Epithelial cell of proximal tubule (primary cell): ENCODE results near the gene AKAP13. TPM values are rescaled to one million over a fixed set of nuclear protein-coding genes. Genes with fewer than 3 reads are reported as not detected.

Experiments used
- DNase-seq: peaks from one replicate; pipeline ENCODE4 v3.0.0-alpha.2; 2011; ENCODE audit warnings: low read depth
- H3K4me3 ChIP-seq: 2 replicates; pipeline ENCODE4 v1.5.1; 2011; ENCODE audit warnings: low read depth, mild to moderate bottlenecking, low read length
- CTCF ChIP-seq: conservative IDR thresholded peaks from 2 replicates; pipeline ENCODE4 v1.5.1; 2012; ENCODE audit warnings: low read depth, mild to moderate bottlenecking, low read length
- total RNA-seq: library from RNA; depleted of rRNA; stranded (reverse); fragments of >200 nt; gene quantifications from 2 replicates; pipeline ENCODE4 v1.2.3, GENCODE V29; 2015

AKAP13 gene
- total RNA-seq, 1 donor from 2014 or later = 40.9 TPM

DNA sequence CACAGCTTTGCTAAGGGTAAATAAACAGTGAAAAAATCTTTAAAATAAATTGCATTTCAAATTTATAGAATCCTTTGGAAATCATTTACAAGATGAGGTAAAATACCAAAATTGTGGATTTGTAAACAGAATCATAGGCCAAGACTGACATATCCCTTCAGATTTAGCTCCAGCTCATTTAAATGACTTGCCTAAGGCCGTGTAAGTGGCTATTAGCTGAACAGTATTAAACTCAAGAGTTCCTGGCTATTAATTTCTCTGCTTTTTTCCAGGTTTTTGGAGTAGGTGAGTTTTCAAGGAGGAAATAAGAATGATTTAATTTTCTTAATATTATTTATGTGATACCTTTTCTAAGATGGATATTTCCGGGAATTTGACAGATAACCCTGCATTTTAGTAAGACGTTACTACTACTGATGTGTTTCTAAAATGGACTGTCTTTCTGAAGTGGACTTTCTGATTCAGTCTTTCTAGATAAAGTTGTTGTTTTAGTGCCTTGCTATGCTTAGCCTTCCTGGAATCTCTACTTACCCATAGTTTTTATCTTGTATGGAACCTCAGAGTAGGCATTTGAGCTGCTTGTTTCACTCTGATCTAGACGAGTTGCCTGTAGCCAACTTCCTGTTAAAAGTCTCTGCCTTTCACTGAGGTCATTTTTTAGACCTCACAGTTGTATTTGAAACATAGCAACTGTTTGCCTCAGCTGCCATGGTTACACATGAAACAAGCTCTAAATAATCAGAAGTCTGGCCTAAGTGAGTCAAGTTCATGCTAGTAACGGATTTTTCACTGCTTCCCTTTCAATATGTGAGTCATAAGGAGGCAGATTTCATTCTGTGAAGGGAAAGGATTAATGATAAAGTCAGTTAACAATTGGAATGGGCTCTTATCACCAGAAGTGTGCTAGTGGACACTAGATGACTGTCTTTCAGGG is 287.4 kb downstream of the AKAP13 start:
- peak; percentile 99 for DNase-seq
- no peak for TF ChIP-seq CTCF
- H3K4me3 ChIP-seq = no peak overlapping the region

GRCh38 chr15:85671156-85671555 is 290.8 kb downstream of the AKAP13 start:
- no peak for DNase-seq
- no peak overlapping the region for H3K4me3 ChIP-seq
- TF ChIP-seq CTCF = no peak

DNA sequence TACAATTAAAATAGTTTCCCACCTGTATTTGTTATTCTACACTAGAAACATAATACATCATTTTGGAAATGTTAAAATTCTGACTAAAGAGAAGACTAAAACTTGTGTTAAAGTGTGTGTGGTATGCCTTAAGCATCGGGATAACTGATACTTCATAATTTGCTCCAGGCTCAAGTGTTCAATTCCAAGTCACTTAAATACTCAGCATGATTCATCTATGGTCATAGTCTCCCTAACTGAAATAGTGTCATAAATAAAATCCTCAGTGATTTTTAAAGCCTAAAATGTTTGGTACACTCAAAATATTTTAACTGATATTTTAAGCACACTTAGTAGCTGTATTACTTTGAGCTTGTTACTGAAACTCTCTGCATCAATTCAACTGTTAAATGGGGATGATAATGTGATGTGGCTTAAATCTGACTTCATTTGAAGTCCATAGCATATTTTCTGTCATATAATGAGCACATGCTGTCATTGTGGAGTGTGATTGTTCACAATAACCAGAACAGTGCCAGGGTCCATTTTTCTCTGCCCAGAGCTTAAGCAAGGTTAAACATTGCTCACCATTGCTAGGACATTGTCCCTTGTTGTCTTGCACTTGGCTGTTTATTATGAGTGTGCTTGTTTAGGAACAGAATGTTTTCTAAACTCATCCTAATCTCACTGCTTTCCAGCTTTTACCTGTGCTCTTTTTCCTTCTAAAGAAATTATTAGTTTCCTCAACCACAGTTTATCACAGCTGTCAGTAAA is 292.1 kb downstream of the AKAP13 start:
- TF ChIP-seq CTCF = no peak
- DNase-seq = no peak
- no peak overlapping the region for H3K4me3 ChIP-seq

DNA sequence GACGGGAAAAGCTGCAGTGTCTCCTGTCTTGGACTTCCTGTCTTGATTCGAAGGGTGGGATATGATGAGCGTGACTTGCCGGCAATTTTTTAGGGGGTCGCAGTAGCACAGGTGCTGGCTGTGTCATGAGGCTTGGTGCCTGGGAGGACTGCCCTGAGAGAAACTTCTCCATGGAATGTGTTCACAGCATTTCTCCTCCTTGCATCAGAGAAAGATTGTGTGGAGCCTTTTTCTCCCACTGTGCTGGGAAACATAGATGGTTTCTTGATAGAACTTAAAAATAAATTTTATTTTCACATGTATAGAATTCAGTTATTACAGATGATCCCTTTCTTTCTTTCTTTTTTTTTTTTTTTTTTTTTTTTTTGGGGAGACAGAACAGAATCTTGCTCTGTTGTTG is 292.9 kb downstream of the AKAP13 start:
- TF ChIP-seq CTCF = no peak
- DNase-seq = no peak
- no peak overlapping the region for H3K4me3 ChIP-seq

GRCh38 chr15:85676342-85677098 is 296.1 kb downstream of the AKAP13 start:
- no peak for TF ChIP-seq CTCF

DNA sequence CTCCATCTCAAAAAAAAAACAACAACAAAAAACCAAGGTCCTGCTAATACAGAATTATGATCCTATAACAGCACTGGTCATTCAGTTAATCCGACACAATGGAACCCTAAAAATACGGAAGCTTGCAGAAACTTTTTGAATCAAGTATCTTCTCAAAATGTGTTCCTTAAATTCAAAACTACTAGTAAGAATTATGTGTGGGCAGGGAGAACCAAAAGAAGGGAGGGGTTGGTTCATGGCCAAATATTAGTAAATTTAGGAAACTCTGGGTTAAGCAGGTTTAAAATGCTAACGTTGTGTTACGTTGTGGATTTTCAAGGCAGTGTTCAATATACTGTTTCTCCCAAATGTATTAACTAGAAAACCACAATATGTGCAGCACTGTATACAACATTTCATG is 298.8 kb downstream of the AKAP13 start:
- DNase-seq = no peak
- TF ChIP-seq CTCF = no peak

More at GRCh38 chr15:85676342-85677098, 296.1 kb downstream of the AKAP13 start:
- DNase-seq = no peak
- no peak overlapping the region for H3K4me3 ChIP-seq

More for the DNA sequence above, 298.8 kb downstream of the AKAP13 start:
- no peak overlapping the region for H3K4me3 ChIP-seq
